Activated T-helper 9 cell treated with anti-CD3 and anti-CD28 coated beads, Interleukin-2, amount 50 U/mL, for 16 hours (primary cell): ENCODE results near the gene C15orf62.

ENCODE experiments used
- DNase-seq: peaks from one replicate; pipeline ENCODE4 v3.0.0-alpha.2; 2020; ENCODE audit warnings: low read depth

The C15orf62 gene

DNA sequence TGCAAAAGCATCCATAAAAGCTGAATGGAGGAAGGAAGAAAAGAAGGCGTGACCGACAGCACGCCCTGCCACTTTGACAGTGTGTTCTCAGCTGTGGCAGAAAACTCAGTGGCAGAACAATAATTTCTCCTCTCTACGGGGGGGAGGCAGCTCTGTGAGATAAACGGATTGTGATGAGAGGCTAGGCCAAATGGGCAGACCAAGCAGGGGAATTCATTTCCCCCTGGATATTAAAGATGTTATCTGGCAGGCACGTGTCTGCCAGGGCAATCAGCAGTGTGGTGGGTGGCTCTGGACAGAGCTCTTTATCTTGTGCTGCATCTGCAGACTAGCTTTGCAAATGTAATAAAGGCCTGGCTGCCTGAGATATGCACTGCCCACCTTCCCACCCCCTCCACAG lies 12.8 kb upstream of the C15orf62 start:
- DNase-seq, result no peak

DNA sequence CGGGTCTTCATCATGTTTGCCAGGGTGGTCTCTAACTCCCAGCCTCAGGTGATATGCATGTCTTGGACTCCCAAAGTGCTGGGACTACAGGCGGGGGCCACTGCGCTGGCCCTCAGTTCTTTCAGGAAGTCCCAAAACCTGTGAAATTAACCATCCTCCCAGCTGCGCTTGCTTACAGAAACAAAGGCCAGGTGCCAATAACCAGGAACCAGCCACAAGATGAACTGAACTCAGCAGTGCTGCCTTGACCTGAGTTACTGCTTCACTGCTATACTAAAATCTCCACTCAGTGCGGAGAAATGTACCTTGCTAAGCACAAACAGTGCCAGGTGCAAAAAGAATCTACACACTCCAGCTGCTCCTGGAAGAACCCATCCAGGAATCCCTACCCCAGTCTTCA lies 9.8 kb upstream of the C15orf62 start:
- no peak for DNase-seq

DNA sequence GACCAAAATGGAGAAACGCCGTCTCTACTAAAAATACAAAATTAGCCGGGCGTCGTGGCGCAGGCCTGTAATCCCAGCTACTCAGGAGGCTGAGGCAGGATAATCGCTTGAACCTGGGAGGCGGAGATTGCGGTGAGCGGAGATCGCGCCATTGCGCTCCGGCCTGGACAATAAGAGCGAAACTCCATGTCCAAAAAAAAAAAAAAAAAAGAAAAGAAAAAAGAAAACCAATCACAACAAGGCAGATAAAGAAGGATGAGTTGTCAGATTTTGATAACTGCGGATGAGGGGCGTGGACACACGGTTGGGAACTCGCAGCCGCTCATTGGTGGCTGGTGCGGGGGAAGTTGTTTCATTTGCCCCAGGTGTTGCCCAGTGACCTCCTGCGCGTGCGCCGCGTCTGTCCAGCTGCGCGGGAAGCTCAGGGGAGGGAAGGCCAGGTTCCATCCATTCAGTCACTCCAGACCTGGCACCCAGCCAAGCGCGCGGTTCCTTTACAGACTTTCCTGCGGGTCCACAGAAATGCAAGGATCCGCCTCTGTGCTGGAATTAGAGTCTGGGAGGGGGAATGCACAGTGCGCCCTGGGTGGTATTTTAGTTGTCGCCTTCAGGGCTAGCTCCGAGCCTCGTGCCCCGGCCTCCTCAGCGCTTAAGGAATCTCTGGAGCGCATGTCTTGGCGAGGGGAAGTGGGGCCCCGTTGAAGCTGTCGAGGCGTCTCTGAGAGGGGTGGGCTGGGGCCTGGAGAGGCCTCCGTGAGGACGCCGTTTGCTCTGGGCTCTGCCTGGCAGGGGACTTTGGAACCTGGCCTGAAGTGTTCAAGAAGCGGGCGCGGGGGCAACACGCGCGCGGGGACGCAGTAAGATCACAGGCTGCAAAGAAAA lies 6.6 kb upstream of the C15orf62 start:
- DNase-seq, result peak; percentile 16

DNA sequence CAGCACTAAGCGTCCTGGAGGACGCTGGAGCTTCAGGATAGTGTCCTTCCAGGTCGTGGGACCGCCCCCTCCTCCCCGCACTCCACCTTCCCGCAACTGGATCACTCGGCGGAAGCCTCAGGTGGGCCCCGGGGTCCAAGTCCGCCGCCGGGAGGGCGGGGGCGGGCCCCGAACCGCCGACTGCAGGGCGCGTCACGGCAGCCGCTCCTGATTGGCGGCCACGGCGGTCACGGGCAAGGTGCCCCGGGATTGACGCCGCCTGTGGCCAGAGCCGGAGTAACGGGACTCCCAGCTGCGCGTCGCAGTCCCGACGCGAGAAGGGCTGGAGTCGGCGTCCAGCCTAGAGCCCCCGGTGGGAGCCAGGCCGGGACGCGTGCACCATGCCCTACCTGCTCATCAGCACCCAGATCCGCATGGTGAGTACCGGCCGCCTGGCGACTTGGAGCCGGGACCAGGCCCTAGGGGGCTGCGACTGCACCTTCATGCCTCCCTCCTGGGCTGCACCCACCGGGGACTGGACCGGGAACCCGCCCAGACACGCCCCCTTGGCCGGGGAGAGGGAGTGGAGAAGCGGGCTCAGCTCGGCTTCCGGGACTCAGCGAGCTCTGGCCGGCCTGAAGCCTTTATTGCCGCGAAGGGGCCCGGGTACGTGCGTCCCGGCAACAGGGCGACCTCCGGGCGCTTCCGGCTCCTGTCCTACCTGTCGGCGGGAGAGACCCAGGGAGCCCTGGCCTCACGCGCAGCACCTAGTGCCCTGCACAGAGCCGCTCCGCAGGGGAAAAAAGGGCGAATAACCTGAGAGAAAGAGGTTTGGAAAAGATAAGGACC lies 5.8 kb upstream of the C15orf62 start, which contains the start of gene GCHFR:
Gene GCHFR, plus strand, starts transcription at position 268 of the 828 bp plus-strand sequence. Its CDS starts 113 bp downstream, at position 381.
- peak; percentile 61 for DNase-seq

DNA sequence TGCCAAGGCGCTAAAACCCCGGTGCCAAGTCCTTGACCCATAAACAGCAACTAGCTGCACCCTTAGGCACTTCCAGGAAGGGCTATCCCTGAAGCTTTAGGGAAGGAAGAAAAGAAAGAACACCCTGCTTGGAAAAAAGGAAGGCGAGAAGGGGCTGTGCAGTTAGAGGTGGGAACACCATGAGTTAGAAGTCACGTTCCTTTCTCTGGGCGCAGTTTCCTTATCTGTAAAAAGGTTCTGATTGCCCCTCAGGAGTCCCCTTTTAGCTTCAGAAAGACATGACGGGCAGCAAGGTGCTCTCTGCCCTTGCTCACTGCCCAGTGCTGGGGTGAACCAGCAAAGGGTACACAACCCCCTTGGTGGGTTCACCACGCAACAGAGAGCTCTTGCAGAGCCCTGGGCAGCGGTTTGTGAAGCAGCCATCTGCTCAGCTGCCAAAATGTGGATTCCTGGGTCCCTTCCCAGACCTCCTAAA lies 5.1 kb upstream of the C15orf62 start:
- no peak for DNase-seq

DNA sequence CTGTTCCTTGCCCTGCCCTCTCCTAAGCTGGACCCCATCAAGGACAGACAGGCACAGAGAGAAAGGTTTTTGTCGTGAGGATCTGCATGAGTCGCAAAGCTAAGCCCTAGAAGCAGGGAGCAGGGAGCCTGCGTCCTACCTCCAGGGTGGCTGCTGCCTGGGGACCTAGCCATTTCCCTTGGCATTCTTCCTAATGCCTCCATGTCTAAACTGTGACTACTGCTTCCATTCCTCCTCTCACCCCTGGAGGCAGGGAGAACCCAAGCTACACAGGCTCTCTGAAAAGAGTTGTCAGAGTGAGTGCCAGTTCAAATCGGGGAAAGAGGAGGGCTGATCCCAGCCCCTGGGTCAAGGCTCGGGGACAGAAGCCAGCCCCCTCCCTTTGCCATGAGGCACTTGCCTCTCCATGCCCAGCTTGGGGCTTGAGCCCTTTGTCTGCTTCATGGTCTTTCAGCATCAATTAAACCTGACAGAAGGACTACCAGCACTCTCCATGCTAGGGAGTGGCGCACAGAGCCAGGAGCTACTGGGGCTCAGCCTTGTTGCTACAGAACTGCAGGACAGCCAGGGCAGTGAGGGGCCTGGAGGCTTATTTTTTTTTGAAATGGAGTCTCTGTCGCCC lies 3.5 kb upstream of the C15orf62 start:
- DNase-seq, result no peak

DNA sequence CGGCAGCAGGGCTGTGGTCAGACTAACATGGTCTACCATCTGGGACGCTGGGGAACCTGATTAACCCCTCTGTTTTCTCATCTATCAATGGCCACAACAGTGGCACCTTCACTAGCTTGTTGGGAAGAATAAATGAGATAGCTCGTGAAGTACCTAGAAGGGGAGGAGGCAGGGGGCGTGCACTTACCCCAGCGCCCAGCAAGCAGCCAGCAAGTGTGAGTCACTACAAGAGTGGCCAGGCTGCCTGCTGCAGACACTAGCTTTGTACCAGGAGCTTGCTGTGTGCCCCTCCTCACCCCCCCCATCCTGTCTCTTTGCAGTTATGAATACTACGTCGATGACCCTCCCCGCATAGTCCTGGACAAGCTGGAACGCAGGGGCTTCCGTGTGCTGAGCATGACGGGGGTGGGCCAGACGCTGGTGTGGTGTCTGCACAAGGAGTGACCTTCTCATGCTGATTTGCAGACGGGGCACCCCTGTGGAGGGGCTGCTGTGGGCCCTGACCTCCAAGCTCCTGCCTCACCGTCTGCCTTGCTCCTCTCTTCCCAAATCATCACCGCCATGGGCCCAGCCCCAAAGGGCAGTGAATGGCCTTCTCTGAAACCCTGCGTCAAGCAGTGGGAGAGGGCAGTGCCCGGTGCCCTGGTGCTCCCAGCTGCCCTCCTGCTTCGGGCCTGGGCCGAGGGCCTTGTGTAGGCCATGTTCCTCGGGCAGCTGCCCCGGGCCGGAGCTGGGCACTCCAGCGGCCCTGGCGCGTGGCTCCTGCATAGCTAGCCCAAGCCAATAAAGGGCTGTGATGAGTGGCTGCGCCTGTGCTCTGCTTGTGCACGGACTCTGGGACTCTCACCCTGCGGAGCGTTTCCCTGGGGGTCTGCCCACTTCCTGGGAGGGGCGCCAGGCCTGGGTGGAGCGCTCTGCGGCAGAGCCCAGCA lies 2.6 kb upstream of the C15orf62 start:
- DNase-seq, result no peak

DNA sequence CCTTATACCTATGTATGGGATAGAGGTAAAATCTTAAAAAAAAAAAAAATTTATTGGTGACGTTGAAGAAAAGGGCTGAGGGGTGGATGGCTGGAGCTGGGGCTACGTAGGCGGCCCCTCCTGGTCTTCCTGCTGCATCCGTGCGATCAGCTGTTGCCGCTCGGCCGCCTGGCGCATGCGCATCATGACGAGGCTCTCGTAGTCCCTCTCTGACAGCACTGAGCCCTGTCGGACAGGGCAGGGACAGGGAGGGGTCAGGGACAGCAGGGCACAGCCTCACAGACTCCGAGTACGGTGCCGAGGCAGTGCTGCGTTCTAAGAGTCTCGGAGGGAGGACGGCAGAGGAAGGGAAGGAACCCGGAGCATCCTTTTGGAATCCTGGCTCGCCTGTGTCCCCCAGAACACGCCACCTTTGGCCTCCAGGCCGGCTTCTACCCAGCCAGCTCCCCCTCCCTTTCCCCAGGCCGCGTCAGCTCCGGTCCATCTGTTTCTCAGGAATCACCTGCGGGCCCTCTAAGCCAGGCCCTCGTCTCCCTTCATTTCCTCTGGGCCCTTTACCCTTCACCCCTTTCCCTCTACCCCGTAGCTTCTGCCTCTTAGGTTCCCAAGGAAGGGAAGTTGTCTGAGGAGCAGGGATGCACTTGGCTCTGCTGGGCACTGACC lies 1.8 kb upstream of the C15orf62 start:
- no peak for DNase-seq

DNA sequence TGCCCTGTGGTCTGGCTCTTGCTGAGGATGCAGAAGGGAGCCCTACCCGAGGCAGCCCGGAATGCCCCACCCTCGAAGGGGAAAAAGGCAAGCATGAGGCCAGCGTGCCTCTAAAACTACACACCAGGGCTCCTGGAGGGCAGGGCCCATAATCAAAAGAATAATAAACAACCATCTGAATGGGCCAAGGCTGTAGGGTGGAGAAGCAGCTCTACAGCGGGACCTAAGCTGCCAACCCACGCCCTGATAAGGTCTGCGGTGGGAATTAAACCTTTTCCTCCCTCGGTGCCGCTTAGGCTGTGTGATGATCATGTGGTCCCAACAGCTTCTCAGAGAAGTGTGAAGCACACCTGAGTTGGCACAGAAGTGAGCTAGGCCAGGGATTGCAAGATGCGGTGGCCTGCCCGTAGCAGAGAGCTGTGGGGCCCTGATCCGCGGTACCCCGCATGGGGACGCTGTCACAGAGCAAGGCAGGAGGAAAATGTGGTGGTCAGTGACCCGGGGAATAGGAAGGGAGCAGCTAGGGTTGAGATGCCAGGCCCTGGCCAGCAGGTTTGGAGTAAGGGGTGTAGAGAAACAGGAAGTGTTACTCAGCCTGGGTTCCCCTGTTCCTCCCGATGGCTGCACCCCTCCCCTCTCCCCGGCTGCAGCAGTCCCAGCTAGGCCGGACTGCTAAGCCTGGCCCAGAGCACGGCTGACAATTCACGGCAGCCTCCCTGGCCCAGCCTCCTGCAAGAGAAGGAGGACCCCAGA lies 1.1 kb upstream of the C15orf62 start:
- no peak for DNase-seq

DNA sequence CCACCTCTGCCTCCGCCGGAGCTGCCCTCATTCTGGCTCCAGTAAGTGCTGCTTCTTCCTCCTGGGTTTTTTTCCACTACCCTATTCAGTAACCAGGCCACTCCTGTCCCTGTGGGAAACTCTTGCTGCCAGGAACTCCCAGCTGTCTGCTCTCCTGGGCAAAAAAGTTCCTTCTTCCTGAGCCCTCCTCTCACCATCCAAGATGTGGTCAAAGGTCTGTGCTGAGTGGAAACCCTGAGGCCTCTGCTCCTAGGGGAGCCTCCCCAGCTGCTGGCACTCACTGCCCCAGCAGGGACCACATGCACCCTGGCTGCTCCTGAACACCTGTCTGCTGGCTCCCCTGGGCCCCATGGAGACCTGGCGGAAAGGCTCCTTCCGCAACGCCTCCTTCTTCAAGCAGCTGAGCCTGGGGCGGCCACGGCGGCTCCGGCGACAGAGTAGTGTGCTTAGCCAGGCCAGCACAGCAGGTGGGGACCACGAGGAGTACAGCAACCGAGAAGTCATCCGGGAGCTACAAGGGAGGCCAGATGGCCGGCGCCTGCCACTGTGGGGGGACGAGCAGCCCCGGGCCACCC lies 454 bp downstream of the C15orf62 start:
- no peak for DNase-seq

DNA sequence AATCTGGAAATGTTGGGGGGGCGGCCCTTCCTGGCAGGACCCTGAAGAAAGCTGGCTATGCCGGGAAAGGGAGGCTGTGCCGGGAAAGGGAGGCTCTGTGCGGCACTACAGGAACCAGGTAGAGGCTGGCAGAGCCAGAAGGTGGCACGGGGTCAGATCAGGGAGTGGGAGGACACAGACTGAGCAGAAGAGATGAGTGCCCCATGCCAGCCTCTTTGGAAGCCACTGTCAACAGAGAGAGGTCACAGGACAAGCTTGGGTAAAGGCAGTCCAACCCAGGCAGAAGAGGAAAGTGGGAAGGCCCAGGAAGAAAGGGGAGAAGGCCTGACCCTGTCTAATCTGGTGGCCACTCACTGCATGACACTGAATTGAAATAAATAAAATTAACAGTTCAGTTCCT lies 1.5 kb downstream of the C15orf62 start:
- DNase-seq, result no peak

DNA sequence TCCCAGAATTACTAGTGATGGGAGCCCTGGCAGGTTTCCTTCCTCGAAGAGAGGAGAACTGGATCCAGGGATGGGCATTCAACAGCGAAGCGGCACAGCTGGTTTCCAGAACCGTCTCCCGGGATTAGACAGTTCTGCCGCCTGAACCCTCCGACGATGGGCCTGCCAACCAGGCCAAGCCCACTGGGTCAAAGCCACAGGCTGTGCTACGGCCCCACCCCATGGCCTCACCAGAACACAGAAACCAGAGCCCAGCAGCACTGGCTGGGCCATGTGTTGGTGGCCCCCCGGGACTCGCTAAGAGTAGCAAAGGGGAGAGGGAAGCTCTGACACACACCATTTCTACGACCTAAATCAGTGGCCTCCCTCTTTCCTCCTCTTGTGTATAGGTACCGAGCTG lies 2.2 kb downstream of the C15orf62 start:
- DNase-seq, result no peak

DNA sequence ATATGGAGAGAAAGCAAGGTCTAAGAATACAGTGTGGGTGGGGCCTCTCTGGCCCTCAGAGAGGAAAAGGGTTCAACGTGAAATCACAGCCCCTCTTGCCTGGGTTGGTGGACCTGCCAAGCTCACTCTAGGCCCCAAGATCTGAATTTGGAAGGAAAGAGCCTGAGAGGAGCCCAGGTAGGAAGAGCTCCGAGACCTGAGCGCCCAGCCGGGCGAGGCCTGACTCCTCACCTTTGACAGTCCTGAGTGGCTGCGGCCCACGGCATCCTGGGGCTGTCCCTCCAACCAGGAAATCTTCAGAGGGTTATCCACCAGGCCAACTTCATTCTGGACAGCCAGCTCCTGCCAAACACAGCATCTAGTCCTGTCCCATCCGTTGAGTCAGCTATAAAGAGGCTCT lies 3.7 kb downstream of the C15orf62 start:
- DNase-seq, result no peak

DNA sequence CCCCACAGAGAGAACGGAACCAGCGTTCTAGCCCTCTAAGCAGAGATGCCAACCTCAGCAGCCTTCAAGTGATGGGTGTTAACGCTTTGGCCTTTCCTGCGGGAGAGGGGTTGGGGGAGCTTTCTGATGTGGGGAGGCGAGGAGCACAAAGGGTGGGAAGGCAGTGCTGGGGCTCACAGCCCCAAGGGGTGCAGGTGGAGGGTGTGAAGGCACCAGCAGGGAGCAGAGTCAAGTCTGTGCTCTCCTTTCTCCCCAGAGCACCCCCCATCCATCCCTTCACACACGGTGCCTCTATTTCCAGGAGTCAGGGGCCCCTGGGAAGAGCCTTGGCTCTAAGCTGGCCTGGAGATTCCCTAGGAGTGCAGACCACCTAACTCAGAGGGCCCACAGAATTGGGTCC lies 4.1 kb downstream of the C15orf62 start:
- no peak for DNase-seq

DNA sequence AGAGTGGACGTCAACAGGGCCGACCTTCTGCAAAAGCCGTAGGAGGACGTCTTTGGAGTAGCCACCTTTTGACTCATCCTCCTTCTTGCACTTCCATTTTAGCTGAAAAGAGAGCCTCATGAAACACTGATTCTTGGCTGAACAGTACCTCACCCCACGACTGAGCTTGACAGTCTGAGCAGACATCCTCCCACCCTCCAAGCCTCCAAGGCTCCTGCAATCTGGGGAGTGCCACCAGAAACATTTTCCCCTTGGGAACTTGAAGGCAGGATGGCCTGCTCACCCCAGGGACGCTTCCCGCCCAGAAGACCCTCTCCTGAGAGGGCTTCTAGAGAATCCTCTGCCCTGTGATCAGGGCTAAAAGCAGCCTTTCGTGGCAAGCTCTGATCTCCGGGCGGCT lies 5.2 kb downstream of the C15orf62 start:
- DNase-seq, result no peak

DNA sequence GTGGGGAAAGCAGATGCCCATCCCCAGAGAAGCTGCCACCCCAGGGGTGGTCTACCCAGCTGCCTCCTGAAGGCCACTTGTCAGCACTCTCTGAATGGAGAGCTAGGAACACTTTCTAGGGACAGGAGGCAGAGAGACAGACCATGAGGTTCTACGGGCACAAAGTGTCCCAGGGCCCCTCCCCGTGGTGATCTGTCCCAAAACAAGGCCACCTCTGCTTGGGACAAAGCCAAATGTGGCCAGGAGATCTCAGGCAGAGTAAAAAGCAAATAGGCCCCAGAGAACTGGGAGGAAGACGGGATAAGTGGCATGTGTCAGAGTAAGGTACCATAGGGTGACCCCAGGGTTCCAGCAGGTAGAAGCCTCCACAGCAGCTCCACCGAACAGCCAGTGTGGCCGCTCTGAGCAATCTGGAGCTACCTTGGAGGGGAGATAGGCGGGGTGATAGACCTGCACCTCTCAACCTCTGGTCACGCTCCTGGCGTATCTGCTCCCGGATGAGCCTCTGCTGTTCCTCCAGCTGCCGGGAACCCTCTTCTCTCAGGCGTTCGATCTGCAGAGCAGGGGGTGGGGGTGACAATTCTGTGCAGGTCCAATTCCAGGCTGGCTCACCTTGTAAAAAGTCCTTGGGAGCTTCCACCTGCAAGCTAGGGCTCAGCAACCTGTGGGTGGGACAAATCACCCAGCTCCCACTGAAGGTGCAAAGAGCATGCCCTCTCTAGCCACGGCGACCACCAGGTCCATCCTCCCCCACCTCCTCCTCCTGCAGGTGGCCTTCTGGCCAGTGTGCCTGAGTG lies 6.2 kb downstream of the C15orf62 start:
- no peak for DNase-seq

DNA sequence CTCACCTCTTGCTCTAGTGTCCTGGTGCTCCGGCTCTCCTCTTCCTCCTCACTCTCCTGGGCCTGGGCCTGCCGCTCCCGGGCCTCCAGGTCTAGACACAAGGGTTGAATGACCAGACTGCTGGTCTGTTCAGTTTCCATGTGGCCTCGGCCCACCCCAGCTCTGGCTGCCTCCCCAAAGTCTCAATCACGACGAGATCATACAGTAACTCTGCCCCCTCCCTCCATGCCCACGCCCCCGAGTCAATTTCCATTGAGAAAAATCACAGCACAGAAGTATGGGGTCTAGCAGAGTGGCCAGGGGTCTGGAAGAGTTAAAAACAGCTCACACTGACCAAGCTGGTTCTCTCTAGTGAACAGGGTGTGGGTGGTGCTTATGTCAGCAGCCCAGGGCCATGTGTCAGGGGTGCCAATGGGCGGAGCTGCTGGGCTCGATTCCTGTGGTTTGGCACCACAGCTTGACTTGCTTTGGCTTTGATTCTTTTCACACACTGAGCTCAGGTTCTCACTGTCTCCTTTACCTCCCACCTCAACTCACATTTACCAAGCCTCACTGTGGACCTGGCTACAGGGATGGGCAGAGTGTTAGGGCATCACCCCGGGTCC lies 6.9 kb downstream of the C15orf62 start:
- DNase-seq, result no peak

DNA sequence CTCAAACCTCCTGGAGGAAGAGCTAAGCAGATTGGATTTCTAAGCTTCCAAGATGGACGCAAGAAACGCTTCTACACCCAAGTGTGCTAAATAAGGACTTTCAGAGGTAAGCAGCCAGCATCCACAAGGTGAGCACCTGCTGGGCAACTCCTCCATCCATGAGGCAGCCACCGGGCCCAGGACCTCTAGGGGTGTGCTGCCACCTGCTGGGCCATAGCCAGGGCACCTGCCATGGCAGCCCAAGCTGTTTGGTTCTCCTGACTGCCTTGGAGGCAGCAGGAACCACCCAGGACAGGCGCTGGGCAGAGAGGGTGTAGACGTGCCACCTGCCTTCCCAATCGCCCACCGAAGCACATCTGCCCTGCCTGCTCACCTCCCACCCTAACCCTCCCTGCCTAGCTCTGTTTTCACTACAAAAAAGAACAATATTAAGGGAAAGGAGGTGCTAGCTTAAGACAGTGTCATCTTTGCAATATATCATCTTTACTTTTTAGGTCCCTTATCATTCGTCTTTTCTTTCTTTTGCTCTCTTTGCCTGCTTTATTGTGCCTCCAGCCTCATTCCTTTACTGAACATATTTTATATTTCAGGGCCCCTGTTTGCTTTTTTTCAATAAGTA lies 12.9 kb downstream of the C15orf62 start:
- peak; percentile 72 for DNase-seq
